Measurements from ENCODE around the gene SMYD3. TPM values are rescaled to one million over a fixed set of nuclear protein-coding genes. Genes with fewer than 3 reads are reported as not detected.

Gene SMYD3
- total and polyA plus RNA-seq, 2 experiments from 2014 or later, result 30.8 to 68.5 TPM

- WGBS (ENCODE audit: low lambda C conversion rate, missing lambda C conversion rate), result 84% methylated on average over 10 of the region's 10 CpGs
- Histone ChIP-seq H4K20me1 (ENCODE audit: insufficient read depth, poor library complexity, severe bottlenecking) (no peaks in the 10 kb centered on the region), H3K27ac (no peak overlapping the region), H2AFZ (no peak overlapping the region), H3K9me2 (replicated peaks; ENCODE audit: insufficient read depth) (no peaks in the 10 kb centered on the region), H3K36me3 (replicated peaks; ENCODE audit: insufficient read depth, low read depth) (no peaks in the 10 kb centered on the region), H3K27me3 (no peaks in the 10 kb centered on the region), H3K4me3 (no peak overlapping the region), H3K4me2 (no peak overlapping the region), H3K9me3 (ENCODE audit: low read depth) (peaks cover 6% of the 10 kb centered on the region), H3K4me1 (ENCODE audit: insufficient read depth) (no peaks in the 10 kb centered on the region), H3K79me2 (no peaks in the 10 kb centered on the region)
- no peak for TF ChIP-seq EZH2phosphoT487 (IDR thresholded peaks at IDR 0.05; ENCODE audit: low read depth, severe bottlenecking, unreplicated experiment)
- TF ChIP-seq CTCF (IDR thresholded peaks at IDR 0.05; ENCODE audit: poor library complexity), result no peak
- no peak for TF ChIP-seq EZH2 (IDR thresholded peaks at IDR 0.05; ENCODE audit: borderline replicate concordance)
- no peak for DNase-seq (ENCODE audit: low spot score)
These were observed 741.7 kb downstream of the SMYD3 start for GRCh38 chr1:245765230-245766000.

- H3K9me3 ChIP-seq (ENCODE audit: low read depth), result no peaks in the 10 kb centered on the region
These were observed 743.2 kb downstream of the SMYD3 start for GRCh38 chr1:245763873-245764331.

GRCh38 chr1:245762396-245762910, 744.6 kb downstream of the SMYD3 start:
- no peak overlapping the region for H2AFZ ChIP-seq
- no peaks in the 10 kb centered on the region for H3K9me2 ChIP-seq (replicated peaks; ENCODE audit: insufficient read depth)
- TF ChIP-seq EZH2phosphoT487 (IDR thresholded peaks at IDR 0.05; ENCODE audit: low read depth, severe bottlenecking, unreplicated experiment), result no peak
- TF ChIP-seq EZH2 (IDR thresholded peaks at IDR 0.05; ENCODE audit: borderline replicate concordance), result no peak
- no peak for TF ChIP-seq CTCF (IDR thresholded peaks at IDR 0.05; ENCODE audit: poor library complexity)
- H3K36me3 ChIP-seq (replicated peaks; ENCODE audit: insufficient read depth, low read depth), result no peaks in the 10 kb centered on the region
- H4K20me1 ChIP-seq (ENCODE audit: insufficient read depth, poor library complexity, severe bottlenecking), result no peaks in the 10 kb centered on the region
- H3K4me3 ChIP-seq, result no peak overlapping the region
- H3K79me2 ChIP-seq, result no peaks in the 10 kb centered on the region
- H3K4me2 ChIP-seq, result no peak overlapping the region
- H3K27me3 ChIP-seq, result no peaks in the 10 kb centered on the region
- WGBS (ENCODE audit: low lambda C conversion rate, missing lambda C conversion rate), result 68% methylated on average over 19 of the region's 19 CpGs
- H3K27ac ChIP-seq, result no peak overlapping the region
- no peaks in the 10 kb centered on the region for H3K4me1 ChIP-seq (ENCODE audit: insufficient read depth)
- no peak for DNase-seq (ENCODE audit: low spot score)
- no peaks in the 10 kb centered on the region for H3K9me3 ChIP-seq (ENCODE audit: low read depth)

More at GRCh38 chr1:245763873-245764331, 743.2 kb downstream of the SMYD3 start:
- Histone ChIP-seq H3K4me3 (no peak overlapping the region), H3K36me3 (replicated peaks; ENCODE audit: insufficient read depth, low read depth) (no peaks in the 10 kb centered on the region), H3K79me2 (no peaks in the 10 kb centered on the region), H2AFZ (no peak overlapping the region), H3K27me3 (no peaks in the 10 kb centered on the region), H3K4me2 (no peak overlapping the region), H3K4me1 (ENCODE audit: insufficient read depth) (no peaks in the 10 kb centered on the region), H3K9me2 (replicated peaks; ENCODE audit: insufficient read depth) (no peaks in the 10 kb centered on the region), H4K20me1 (ENCODE audit: insufficient read depth, poor library complexity, severe bottlenecking) (no peaks in the 10 kb centered on the region), H3K27ac (no peak overlapping the region)
- TF ChIP-seq CTCF (IDR thresholded peaks at IDR 0.05; ENCODE audit: poor library complexity) (no peak), EZH2 (IDR thresholded peaks at IDR 0.05; ENCODE audit: borderline replicate concordance) (no peak), EZH2phosphoT487 (IDR thresholded peaks at IDR 0.05; ENCODE audit: low read depth, severe bottlenecking, unreplicated experiment) (no peak)
- no peak for DNase-seq (ENCODE audit: low spot score)
- 77% methylated on average over 5 of the region's 5 CpGs for WGBS (ENCODE audit: low lambda C conversion rate, missing lambda C conversion rate)

Measured in hepatocyte (in vitro differentiated cells).